Panc1 (cell line): ENCODE results near the gene BTBD9. TPM values are rescaled to one million over a fixed set of nuclear protein-coding genes. Genes with fewer than 3 reads are reported as not detected.

Experiments used
- ATAC-seq: fragments of 200-7000 bp; cut with Tn5 transposase; 2 replicates; pipeline ENCODE4 v1.9.1; 2020; ENCODE audit warnings: mild to moderate bottlenecking, moderate library complexity
- BruUV-seq: library from RNA; stranded (reverse); fragments of 400-500 nt; replicated peaks from 2 replicates; lab custom pipeline; 2021; lab: Mats Ljungman, UMichigan
- CTCF ChIA-PET: fragments of 300-600 bp; sonication (Branson Sonifier 250); formaldehyde crosslinking; loops from one replicate; lab custom pipeline; 2022; ENCODE audit warnings: antibody characterized with exemption; lab: Charles Lee
- POLR2A ChIA-PET: fragments of 300-600 bp; sonication (Branson Sonifier 250); formaldehyde crosslinking; loops from one replicate; lab custom pipeline; 2022; ENCODE audit warnings: antibody characterized with exemption; lab: Charles Lee
- DNase-seq: peaks from one replicate; pipeline ENCODE4 v3.0.0-alpha.2; 2010; ENCODE audit warnings: low read depth, low spot score
- H3K27ac ChIP-seq: 2 replicates; pipeline ENCODE4 v1.5.1; 2011; ENCODE audit warnings: mild to moderate bottlenecking, low read length, inconsistent platforms
- H3K27me3 ChIP-seq: fragments of 200-500 bp; sonication (Bioruptor generic); 2 replicates; pipeline ENCODE4 v1.6.0; 2014; ENCODE audit warnings: low read length, inconsistent platforms; ENCODE audit not compliant: control insufficient read depth, insufficient read depth
- H3K36me3 ChIP-seq: fragments of 200-500 bp; sonication (Bioruptor generic); 2 replicates; pipeline ENCODE4 v1.5.1; 2014; ENCODE audit warnings: inconsistent platforms, mild to moderate bottlenecking, low read length, moderate library complexity; ENCODE audit not compliant: control insufficient read depth, insufficient read depth
- H3K4me1 ChIP-seq: 2 replicates; pipeline ENCODE4 v1.5.1; 2011; ENCODE audit warnings: inconsistent platforms, mild to moderate bottlenecking, low read length, moderate library complexity; ENCODE audit not compliant: control insufficient read depth, insufficient read depth
- H3K4me3 ChIP-seq, 2 experiments: 2 replicates each; pipeline ENCODE4 v1.5.1; 2011 to 2012; ENCODE audit warnings: low read depth in 2 of 2, low read length in 2 of 2, mild to moderate bottlenecking in 2 of 2, inconsistent platforms in 1 of 2, moderate library complexity in 1 of 2
- H3K9me3 ChIP-seq: fragments of 200-500 bp; sonication (Bioruptor generic); 2 replicates; pipeline ENCODE4 v1.5.1; 2014; ENCODE audit warnings: low read depth, mild to moderate bottlenecking, inconsistent platforms, low read length, moderate library complexity; ENCODE audit not compliant: control insufficient read depth, insufficient read depth
- POLR2AphosphoS5 ChIP-seq: IDR thresholded peaks from 2 replicates; pipeline ENCODE4 v1.6.1; 2012; ENCODE audit warnings: mild to moderate bottlenecking, low read depth, low read length, moderate library complexity
- SIN3A ChIP-seq: IDR thresholded peaks from 2 replicates; pipeline ENCODE4 v1.6.1; 2012; ENCODE audit warnings: low read depth, mild to moderate bottlenecking, low read length, moderate library complexity, borderline replicate concordance; ENCODE audit not compliant: insufficient read depth
- TCF7L2 ChIP-seq: IDR thresholded peaks from 2 replicates; pipeline ENCODE4 v1.6.1; 2011; ENCODE audit warnings: mild to moderate bottlenecking, low read depth, low read length, inconsistent platforms
- in situ Hi-C: cut with HindIII; loops from 2 replicates; pipeline ENCODE4 v1.10.0; 2016; ENCODE audit warnings: low sequenced_read_pairs, low pct_unique_long_range_greater_than_20kb
- intact Hi-C: fragments of 100-400 bp; cut with micrococcal nuclease; formaldehyde crosslinking; loops from one replicate; pipeline ENCODE4 v1.10.0; 2022; ENCODE audit not compliant: unreplicated experiment
- total RNA-seq: library from RNA; stranded (reverse); gene quantifications from one replicate; pipeline ENCODE4 v1.2.1, GENCODE V29; 2021; ENCODE audit not compliant: unreplicated experiment
- TF ChIP-seq, protein P1 (sequence below): fragments of 450-650 bp; IDR thresholded peaks from 2 replicates; pipeline ENCODE4 v1.5.1; 2017; ENCODE audit warnings: mild to moderate bottlenecking
- TF ChIP-seq, protein P2 (sequence below), 2 experiments: IDR thresholded peaks; 2 replicates each; pipeline ENCODE4 v1.6.1; 2011 to 2012; ENCODE audit warnings: low read depth in 2 of 2, control low read depth in 1 of 2, low read length in 1 of 2, mild to moderate bottlenecking in 1 of 2, moderate library complexity in 1 of 2; ENCODE audit not compliant: insufficient read depth in 1 of 2

Gene BTBD9
- total RNA-seq, 1 experiment from 2014 or later = 12.8 TPM

DNA sequence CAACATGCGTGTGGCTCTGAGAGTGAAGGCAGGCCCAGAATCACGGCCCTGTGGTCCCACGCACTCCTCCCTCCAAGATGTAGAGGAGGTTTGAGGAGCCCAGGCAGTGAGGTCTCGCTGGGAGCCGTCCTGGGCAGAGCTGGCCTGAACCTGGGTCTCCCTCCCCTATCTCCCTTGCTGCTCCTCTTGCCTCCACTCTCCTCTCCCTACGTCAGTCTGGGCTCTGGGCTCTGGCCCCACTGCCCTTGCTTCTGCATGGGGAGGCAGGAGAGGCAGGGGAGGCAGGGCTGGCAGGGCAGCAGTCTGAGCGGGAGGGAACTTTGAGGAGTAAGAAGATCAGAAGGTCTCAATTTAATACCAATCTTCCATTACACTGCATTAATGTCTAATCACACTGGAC lies 445.1 kb downstream of the BTBD9 start:
- no TSS peak for BruUV-seq
- ATAC-seq = no peak
- DNase-seq = no peak
- ChIA-PET POLR2A (no interaction called here), CTCF (no interaction called here)
- intact Hi-C loops = no loop called here
- Histone ChIP-seq H3K4me1 (no peaks in the 10 kb centered on the region), H3K4me3 (no peak overlapping the region), H3K9me3 (no peaks in the 10 kb centered on the region), H3K27ac (no peak overlapping the region), H3K27me3 (no peaks in the 10 kb centered on the region), H3K36me3 (no peaks in the 10 kb centered on the region)
- TF ChIP-seq, protein P1, sequence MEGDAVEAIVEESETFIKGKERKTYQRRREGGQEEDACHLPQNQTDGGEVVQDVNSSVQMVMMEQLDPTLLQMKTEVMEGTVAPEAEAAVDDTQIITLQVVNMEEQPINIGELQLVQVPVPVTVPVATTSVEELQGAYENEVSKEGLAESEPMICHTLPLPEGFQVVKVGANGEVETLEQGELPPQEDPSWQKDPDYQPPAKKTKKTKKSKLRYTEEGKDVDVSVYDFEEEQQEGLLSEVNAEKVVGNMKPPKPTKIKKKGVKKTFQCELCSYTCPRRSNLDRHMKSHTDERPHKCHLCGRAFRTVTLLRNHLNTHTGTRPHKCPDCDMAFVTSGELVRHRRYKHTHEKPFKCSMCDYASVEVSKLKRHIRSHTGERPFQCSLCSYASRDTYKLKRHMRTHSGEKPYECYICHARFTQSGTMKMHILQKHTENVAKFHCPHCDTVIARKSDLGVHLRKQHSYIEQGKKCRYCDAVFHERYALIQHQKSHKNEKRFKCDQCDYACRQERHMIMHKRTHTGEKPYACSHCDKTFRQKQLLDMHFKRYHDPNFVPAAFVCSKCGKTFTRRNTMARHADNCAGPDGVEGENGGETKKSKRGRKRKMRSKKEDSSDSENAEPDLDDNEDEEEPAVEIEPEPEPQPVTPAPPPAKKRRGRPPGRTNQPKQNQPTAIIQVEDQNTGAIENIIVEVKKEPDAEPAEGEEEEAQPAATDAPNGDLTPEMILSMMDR = no peak
- TF ChIP-seq POLR2AphosphoS5 (no peak), TCF7L2 (no peak), SIN3A (no peak)
- TF ChIP-seq, protein P2, sequence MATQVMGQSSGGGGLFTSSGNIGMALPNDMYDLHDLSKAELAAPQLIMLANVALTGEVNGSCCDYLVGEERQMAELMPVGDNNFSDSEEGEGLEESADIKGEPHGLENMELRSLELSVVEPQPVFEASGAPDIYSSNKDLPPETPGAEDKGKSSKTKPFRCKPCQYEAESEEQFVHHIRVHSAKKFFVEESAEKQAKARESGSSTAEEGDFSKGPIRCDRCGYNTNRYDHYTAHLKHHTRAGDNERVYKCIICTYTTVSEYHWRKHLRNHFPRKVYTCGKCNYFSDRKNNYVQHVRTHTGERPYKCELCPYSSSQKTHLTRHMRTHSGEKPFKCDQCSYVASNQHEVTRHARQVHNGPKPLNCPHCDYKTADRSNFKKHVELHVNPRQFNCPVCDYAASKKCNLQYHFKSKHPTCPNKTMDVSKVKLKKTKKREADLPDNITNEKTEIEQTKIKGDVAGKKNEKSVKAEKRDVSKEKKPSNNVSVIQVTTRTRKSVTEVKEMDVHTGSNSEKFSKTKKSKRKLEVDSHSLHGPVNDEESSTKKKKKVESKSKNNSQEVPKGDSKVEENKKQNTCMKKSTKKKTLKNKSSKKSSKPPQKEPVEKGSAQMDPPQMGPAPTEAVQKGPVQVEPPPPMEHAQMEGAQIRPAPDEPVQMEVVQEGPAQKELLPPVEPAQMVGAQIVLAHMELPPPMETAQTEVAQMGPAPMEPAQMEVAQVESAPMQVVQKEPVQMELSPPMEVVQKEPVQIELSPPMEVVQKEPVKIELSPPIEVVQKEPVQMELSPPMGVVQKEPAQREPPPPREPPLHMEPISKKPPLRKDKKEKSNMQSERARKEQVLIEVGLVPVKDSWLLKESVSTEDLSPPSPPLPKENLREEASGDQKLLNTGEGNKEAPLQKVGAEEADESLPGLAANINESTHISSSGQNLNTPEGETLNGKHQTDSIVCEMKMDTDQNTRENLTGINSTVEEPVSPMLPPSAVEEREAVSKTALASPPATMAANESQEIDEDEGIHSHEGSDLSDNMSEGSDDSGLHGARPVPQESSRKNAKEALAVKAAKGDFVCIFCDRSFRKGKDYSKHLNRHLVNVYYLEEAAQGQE (IDR thresholded peaks at IDR 0.05; ENCODE audit: insufficient read depth in 1 of 2, low read depth in 2 of 2, low read length in 1 of 2) = no peak
- in situ Hi-C loops = no loop called here

DNA sequence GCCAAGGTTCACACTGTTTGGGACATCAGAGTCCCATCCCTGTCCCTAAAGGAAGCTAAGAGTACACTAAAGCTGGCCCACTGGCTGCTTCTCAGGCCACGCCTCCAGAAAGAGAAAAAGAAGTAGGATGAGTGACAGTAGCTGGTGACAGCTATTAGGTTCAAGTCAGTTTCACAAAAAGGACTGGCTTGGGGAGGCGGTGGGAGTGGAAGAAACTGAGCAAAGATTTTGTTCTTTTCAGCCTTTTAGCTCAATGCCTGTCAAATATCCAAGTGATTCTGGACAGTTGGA lies 445.5 kb downstream of the BTBD9 start:
- Histone ChIP-seq H3K4me1 (no peaks in the 10 kb centered on the region), H3K27me3 (no peaks in the 10 kb centered on the region), H3K9me3 (no peaks in the 10 kb centered on the region), H3K27ac (no peak overlapping the region), H3K36me3 (no peaks in the 10 kb centered on the region), H3K4me3 (no peak overlapping the region)
- POLR2A ChIA-PET = no interaction called here
- BruUV-seq = no TSS peak
- ATAC-seq (no peak), DNase-seq (no peak)
- CTCF ChIA-PET = no interaction called here
- in situ Hi-C loops = no loop called here
- no peak for TF ChIP-seq POLR2AphosphoS5
- no peak for TF ChIP-seq SIN3A
- no peak for TF ChIP-seq TCF7L2
- TF ChIP-seq, protein P1 = no peak
- TF ChIP-seq, protein P2 (IDR thresholded peaks at IDR 0.05; ENCODE audit: insufficient read depth in 1 of 2, low read depth in 2 of 2, low read length in 1 of 2) = no peak
- intact Hi-C loops = no loop called here
